ENCODE data around the gene AIRE. TPM values are rescaled to one million over a fixed set of nuclear protein-coding genes. Genes with fewer than 3 reads are reported as not detected.

Gene AIRE
- total RNA-seq, 1 donor from 2014 or later: 0.41 TPM

- DNase-seq (ENCODE audit: low spot score in 2 of 2): no peak
- no peak for FAIRE-seq
Observed at GRCh38 chr21:44303490-44303981, 17.9 kb downstream of the AIRE start.

- no peak for FAIRE-seq
- DNase-seq (ENCODE audit: low spot score in 2 of 2): peak; percentile 66 to 69
Observed at GRCh38 chr21:44304011-44304616, 18.4 kb downstream of the AIRE start.

DNA sequence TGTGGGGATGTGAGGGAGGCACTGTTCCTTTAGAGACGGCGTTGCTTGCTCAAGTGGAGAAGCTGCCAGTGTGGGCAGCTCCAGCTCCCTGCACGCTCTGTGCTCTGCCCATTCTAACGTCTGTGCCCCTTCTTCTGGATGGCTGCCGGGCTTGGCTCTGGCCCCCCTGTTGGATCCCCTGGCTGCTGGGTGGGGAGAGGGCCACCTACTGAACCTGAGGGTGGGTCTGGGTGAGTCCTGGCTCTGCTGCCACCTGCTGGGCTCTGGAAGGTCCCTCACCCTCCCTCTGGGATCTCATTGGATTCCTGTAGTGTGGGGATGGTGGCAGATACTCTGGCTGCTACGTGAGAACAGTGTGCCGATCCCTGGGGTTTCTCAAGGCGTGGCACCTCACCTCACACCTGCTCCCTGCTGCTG lies 19.2 kb downstream of the AIRE start:
- no peak for FAIRE-seq
- DNase-seq (ENCODE audit: low spot score in 2 of 2): peak; percentile 70 to 72

DNA sequence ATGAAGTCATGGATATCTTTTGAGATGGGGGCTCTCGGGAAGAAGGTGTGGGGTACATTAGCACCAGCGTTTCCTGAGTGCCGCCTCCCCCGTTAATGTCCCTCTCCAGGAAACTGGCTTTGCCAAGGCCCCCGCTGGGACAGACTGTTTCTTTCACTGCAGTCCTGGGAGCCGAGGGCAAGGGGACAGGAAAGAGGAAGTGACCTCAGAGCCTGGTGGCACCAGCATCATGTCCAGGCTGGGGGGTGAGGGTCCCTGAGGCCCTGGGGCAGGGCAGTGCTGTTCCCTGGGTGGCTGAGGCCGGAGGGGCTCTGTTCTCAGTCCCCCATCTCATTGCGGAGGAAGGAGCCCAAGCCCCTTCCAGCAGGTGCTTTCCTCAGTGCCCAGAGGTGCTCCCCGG lies 20.0 kb downstream of the AIRE start:
- FAIRE-seq: no peak

GRCh38 chr21:44306936-44307704 lies 21.4 kb downstream of the AIRE start:
- DNase-seq (ENCODE audit: low spot score in 2 of 2): no peak

More for the DNA sequence above, 20.0 kb downstream of the AIRE start:
- no peak for DNase-seq (ENCODE audit: low spot score in 2 of 2)

DNA sequence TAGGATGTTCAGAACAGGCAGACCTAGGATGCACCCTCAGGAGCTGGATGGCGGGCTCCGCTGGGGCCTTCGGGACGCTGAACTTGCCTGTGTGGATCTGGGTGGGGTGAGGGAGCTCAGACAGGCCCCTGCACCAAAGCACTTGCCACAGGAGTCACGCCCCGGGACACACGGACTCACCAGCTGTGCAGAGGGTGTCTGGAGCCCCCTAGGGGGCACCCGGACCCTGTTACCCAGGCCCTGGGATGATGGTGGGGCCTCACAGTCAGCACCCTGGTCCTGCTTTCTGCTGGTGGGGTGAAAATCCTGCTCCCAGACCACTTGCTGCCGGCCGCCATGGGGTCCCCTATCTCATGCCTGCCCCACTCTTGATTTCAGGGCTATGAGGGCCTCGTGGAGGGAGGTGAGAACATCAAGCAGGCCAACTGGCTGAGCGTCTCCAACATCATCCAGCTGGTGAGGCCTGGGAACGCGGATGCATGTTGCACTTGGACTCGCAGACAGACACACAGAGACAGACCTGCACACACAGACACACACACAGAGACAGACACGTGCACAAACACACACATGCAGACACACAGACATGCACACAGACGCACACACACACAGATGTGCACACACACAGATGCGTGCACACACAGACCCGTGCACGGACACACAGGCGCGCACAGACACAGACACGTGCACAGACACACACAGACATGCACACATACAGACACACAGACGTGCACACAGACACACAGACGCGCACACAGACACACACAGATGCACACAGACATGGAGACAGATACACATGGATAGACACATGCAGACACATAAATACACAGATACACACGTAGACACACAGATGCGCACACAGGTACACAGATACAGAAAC lies 25.2 kb downstream of the AIRE start:
- DNase-seq (ENCODE audit: low spot score in 2 of 2) (no peak), FAIRE-seq (no peak)

More at GRCh38 chr21:44306936-44307704, 21.4 kb downstream of the AIRE start:
- no peak for FAIRE-seq

DNA sequence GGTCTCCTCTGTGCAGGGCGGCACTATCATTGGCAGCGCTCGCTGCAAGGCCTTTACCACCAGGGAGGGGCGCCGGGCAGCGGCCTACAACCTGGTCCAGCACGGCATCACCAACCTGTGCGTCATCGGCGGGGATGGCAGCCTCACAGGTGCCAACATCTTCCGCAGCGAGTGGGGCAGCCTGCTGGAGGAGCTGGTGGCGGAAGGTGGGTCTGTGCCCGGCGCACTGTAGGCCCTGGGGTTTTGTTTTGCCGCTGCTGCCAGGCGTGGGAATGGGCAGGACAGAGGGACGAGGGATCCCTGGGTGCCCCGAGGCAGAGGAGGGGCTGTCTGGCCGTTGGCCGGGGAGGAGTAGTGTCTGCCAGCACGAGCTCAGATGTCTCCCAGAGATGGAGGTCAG lies 26.4 kb downstream of the AIRE start:
- FAIRE-seq: no peak
- DNase-seq (ENCODE audit: low spot score in 2 of 2): no peak

DNA sequence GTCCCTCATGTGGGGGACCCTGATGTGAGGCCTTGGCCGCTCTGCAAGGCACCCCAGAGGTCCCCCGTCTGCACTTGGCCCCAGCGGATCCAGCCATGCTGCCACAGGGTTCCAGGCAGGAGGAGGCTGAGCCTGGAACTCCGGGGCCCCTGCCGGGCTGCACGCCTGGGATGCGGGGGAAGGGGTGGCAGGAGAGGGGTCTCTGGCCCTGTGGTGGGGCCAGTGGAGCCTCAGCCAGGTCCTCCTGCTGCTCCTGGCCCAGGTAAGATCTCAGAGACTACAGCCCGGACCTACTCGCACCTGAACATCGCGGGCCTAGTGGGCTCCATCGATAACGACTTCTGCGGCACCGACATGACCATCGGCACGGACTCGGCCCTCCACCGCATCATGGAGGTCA lies 27.0 kb downstream of the AIRE start:
- no peak for FAIRE-seq
- DNase-seq (ENCODE audit: low spot score in 2 of 2): no peak

- no peak for DNase-seq (ENCODE audit: low spot score in 2 of 2)
- FAIRE-seq: no peak
Observed at GRCh38 chr21:44313451-44313850, 27.8 kb downstream of the AIRE start.

- FAIRE-seq: no peak
- DNase-seq (ENCODE audit: low spot score in 2 of 2): no peak
Observed at GRCh38 chr21:44314128-44314527, 28.5 kb downstream of the AIRE start.

DNA sequence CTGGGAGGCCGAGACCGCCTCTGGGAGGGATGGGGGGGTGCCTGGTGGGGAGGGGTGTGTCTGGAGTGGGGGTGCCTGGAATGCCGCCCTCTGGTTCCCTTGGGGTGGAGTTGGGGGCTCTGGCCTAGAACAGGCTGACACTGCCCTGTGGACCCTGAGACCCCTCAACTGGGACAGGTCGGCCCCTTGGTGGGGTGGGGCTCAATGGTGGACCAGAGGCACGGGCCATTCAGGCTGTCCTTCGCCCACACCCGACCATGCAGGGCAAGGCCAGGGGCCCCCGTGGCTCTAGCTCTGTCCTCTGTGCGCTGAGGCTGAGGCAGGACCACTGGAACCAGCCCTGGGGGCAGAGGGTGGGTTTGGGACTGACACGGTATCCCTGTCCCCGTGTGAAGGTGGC lies 28.9 kb downstream of the AIRE start:
- FAIRE-seq (no peak), DNase-seq (ENCODE audit: low spot score in 2 of 2) (no peak)

GRCh38 chr21:44315691-44316203 lies 30.1 kb downstream of the AIRE start:
- DNase-seq (ENCODE audit: low spot score in 2 of 2): no peak
- no peak for FAIRE-seq

DNA sequence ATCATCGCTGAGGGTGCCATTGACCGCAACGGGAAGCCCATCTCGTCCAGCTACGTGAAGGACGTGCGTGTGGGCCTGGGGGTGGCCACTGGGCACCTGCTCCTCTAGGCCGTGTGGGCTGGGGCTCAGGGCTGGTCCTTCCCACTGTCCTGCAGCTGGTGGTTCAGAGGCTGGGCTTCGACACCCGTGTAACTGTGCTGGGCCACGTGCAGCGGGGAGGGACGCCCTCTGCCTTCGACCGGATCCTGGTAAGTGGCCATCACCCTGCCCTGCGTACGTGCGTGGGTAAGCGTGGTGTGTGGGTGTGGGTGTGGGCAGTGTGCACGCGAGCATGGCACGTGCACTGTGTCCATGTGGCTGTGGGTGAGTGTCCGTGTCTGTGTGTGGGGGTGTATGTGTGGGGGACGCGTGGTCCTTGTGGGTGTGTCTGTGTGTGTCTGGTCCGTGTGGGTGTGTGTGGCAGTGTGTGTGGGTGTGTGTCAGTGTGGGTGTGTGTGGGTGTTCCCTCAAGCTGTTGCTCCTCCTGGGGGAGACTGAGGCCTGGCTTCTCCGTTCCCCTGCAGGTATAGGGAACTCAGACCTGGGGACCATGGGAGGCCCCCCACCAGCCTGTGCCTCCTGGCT lies 30.7 kb downstream of the AIRE start:
- no peak for FAIRE-seq

GRCh38 chr21:44317241-44317782 lies 31.6 kb downstream of the AIRE start:
- no peak for FAIRE-seq
- peak; percentile 68 to 79 for DNase-seq (ENCODE audit: low spot score in 2 of 2)

More for the DNA sequence above, 30.7 kb downstream of the AIRE start:
- DNase-seq (ENCODE audit: low spot score in 2 of 2): peak in 1 of 2 donors; percentile 60

DNA sequence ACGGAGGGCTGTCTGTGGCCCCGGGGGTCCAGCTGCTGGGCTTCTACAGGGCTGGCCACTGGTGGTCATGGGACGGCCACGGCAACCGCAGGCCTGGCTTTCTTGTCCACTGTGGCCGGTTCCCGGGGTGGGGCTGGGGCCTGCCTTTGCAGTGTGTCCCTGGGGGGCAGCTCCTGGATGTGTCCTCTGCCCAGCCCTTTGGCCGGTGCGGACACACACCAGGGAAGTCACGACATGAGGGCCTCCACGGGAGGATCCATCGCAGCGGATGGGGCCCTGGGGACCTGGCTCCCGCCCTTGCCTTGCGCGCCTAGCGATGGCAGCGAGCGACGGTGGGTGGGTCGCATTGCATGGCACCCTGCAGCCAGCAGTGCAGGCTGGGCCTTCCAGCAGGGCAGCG lies 32.2 kb downstream of the AIRE start:
- DNase-seq (ENCODE audit: low spot score in 2 of 2) (no peak), FAIRE-seq (no peak)

GRCh38 chr21:44318489-44319285 lies 33.0 kb downstream of the AIRE start:
- FAIRE-seq: no peak
- no peak for DNase-seq (ENCODE audit: low spot score in 2 of 2)

DNA sequence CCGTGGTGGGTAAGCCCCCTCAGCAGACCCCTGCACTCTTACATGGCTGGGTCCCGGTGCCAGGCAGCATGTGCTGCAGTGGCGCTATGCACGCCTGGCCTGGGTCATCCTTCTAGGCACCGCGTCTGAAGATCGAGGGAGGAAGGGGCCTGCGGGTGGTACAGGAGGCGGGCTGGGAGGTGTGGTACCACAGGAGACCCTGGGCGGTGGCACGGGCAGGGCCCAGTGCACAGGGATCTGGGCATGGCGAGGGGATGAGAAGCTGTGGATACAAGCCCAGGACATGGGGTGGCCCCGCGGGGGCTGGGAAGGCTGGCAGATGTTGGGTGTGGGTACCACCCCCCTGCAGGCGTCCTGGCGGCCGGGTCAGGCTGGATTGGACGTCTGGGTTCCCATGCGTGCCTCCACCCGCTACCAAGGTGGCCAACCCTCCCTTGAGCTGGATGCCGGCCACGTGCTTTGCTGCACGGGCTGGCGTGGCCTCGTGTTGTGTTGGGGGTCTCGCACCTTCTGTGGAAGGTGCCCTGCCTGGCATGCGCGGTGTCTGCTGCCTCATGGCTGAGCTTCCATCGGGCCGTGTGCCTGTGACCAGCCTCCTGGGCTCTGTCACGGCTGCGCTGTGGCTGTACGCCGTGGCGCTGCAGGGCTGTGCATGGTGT lies 33.9 kb downstream of the AIRE start:
- FAIRE-seq: no peak

DNA sequence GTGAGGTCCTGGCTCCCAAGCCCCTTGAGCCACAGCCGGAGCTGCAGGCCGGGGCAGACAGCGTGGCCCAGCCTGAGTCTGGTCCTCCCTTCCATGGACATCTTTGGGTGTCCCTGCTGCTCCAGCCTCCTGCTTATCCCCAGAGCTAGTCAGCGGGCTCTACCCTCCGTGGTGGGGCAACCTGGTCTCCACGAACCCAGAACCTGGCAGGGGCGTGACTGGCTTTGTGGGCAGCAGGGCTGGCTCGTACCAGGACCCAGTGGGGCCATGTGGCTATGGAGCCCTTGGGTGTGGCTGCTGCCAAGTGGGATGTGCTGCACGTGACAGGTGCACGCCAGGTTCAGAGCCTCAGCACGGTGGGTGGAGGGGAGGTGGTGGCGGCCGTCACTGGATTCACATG lies 35.2 kb downstream of the AIRE start:
- DNase-seq (ENCODE audit: low spot score in 2 of 2): no peak

More for the DNA sequence above, 33.9 kb downstream of the AIRE start:
- no peak for DNase-seq (ENCODE audit: low spot score in 2 of 2)

More for the DNA sequence above, 35.2 kb downstream of the AIRE start:
- no peak for FAIRE-seq

All from frontal cortex (tissue), 4 donors.